Measurements from ENCODE around the gene PKIG.

DNA sequence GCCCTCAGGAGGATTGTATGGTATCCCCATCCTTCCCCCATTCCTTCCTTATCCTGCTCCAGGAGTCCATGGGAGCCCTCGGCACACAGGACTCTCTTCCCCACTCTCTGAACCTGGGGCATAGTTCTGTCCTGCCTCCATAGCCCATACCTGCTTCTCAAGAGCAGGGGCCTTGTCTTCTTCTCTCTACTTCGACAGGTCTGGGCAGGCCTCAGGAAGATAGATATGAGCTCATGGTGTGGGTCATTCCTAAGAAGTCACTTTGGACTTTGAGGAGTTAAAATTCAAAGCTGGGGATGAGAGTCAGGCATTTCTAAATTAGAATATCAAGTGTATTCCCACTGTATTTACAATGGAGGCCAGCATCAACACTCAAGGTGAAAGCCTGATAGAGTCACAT is 77.6 kb downstream of the PKIG start:
- TF ChIP-seq, protein P1, sequence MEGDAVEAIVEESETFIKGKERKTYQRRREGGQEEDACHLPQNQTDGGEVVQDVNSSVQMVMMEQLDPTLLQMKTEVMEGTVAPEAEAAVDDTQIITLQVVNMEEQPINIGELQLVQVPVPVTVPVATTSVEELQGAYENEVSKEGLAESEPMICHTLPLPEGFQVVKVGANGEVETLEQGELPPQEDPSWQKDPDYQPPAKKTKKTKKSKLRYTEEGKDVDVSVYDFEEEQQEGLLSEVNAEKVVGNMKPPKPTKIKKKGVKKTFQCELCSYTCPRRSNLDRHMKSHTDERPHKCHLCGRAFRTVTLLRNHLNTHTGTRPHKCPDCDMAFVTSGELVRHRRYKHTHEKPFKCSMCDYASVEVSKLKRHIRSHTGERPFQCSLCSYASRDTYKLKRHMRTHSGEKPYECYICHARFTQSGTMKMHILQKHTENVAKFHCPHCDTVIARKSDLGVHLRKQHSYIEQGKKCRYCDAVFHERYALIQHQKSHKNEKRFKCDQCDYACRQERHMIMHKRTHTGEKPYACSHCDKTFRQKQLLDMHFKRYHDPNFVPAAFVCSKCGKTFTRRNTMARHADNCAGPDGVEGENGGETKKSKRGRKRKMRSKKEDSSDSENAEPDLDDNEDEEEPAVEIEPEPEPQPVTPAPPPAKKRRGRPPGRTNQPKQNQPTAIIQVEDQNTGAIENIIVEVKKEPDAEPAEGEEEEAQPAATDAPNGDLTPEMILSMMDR (IDR thresholded peaks at IDR 0.05), result no peak
- no peak for TF ChIP-seq POLR2A (IDR thresholded peaks at IDR 0.05)

Measured in heart left ventricle (tissue), 13 donors.